ENCODE data around the gene PPM1A. TPM values are rescaled to one million over a fixed set of nuclear protein-coding genes. Genes with fewer than 3 reads are reported as not detected.

The PPM1A gene
- total RNA-seq, 1 experiment from 2014 or later, result 41.7 TPM

DNA sequence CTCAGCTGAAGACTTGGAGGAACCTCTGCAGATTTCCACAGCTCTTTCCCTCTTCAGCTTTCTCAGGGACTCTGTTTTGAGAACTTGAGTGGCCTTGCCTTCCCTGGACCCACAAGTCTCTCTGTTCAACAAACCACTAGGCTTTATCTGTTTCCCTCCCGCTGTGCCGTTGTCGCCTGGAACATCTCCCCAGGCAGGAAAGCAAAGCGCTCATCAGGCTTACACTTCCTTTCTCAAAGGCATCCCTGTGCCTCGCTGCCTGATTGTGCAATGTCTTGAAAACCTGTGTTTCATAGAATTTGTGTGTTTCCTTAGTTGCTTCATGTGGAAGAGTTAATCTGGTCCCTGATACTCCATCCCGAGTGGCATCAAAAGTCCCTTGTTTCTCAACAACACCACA lies 64.1 kb downstream of the PPM1A start:
- no peak overlapping the region for H4K91ac ChIP-seq (ENCODE audit: insufficient read length, low read depth, low read length)
- H3K27me3 Mint-ChIP-seq (ENCODE audit: low read depth), result no peaks in the 10 kb centered on the region
- H3T11ph ChIP-seq (ENCODE audit: low read length), result no peak overlapping the region
- no peak overlapping the region for H3K56ac ChIP-seq (ENCODE audit: insufficient read length, low read depth, low read length)
- H3K23me2 ChIP-seq (ENCODE audit: insufficient read length, low read depth, low read length, poor library complexity, severe bottlenecking), result no peaks in the 10 kb centered on the region
- no peak overlapping the region for H2AFZ ChIP-seq (ENCODE audit: low read length)
- H3K27ac ChIP-seq (ENCODE audit: insufficient read length, low read depth, low read length), result no peak overlapping the region
- no peak overlapping the region for H2BK12ac ChIP-seq (ENCODE audit: insufficient read length, low read depth, low read length)
- H3K4me1 ChIP-seq (ENCODE audit: insufficient read depth, low read length), result peaks cover 24% of the 10 kb centered on the region
- TF ChIP-seq, protein P1, sequence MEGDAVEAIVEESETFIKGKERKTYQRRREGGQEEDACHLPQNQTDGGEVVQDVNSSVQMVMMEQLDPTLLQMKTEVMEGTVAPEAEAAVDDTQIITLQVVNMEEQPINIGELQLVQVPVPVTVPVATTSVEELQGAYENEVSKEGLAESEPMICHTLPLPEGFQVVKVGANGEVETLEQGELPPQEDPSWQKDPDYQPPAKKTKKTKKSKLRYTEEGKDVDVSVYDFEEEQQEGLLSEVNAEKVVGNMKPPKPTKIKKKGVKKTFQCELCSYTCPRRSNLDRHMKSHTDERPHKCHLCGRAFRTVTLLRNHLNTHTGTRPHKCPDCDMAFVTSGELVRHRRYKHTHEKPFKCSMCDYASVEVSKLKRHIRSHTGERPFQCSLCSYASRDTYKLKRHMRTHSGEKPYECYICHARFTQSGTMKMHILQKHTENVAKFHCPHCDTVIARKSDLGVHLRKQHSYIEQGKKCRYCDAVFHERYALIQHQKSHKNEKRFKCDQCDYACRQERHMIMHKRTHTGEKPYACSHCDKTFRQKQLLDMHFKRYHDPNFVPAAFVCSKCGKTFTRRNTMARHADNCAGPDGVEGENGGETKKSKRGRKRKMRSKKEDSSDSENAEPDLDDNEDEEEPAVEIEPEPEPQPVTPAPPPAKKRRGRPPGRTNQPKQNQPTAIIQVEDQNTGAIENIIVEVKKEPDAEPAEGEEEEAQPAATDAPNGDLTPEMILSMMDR (conservative IDR thresholded peaks at IDR 0.05), result no peak
- H2BK120ac ChIP-seq (ENCODE audit: low read depth, low read length, poor library complexity, severe bottlenecking), result no peak overlapping the region
- peak overlapping the region in 1 of 3 experiments; percentile 37; a peak in 2 of 7 replicates for H3K27ac Mint-ChIP-seq
- H4K5ac ChIP-seq (ENCODE audit: insufficient read length, low read depth, low read length), result no peak overlapping the region
- DNase-seq, result no peak
- H3K23ac ChIP-seq (ENCODE audit: insufficient read length, low read depth, low read length), result no peak overlapping the region
- no peak overlapping the region for H3K9ac ChIP-seq (ENCODE audit: extremely low read depth, insufficient read length, low read length)
- H2BK15ac ChIP-seq (ENCODE audit: low read depth, low read length), result no peak overlapping the region
- H4K8ac ChIP-seq (replicated peaks; ENCODE audit: insufficient read length, low read depth, low read length), result no peak overlapping the region
- no peak overlapping the region for H3K4me2 ChIP-seq (ENCODE audit: insufficient read depth, insufficient read length, low read length)
- no peak overlapping the region for H3K4ac ChIP-seq (ENCODE audit: low read depth, low read length)
- H2AK5ac ChIP-seq (ENCODE audit: insufficient read length, low read length), result no peak overlapping the region
- no peaks in the 10 kb centered on the region for H3K36me3 Mint-ChIP-seq (ENCODE audit: insufficient read depth in 1 of 3, low read depth in 3 of 3)
- H4K20me1 ChIP-seq (ENCODE audit: control insufficient read depth, insufficient read depth, insufficient read length), result no peaks in the 10 kb centered on the region
- H3K18ac ChIP-seq (ENCODE audit: insufficient read length, low read depth, low read length), result no peak overlapping the region
- no peak overlapping the region for H2BK5ac ChIP-seq (ENCODE audit: insufficient read length, low read length)
- no peaks in the 10 kb centered on the region for H3K27me3 ChIP-seq (ENCODE audit: insufficient read depth, low read length)
- no peaks in the 10 kb centered on the region for H3K9me3 ChIP-seq (ENCODE audit: control insufficient read depth, low read depth, low read length)
- no peak overlapping the region for H2BK20ac ChIP-seq (ENCODE audit: low read depth, low read length, poor library complexity, severe bottlenecking)
- no peaks in the 10 kb centered on the region for H3K79me2 ChIP-seq (ENCODE audit: insufficient read depth, low read length)
- no peaks in the 10 kb centered on the region for H3K79me1 ChIP-seq (ENCODE audit: insufficient read depth, low read depth, low read length, poor library complexity, severe bottlenecking)
- 0 out of 2 replicates have a peak overlapping the region, but pooled peaks have one; percentile 64 for H3K14ac ChIP-seq (ENCODE audit: insufficient read depth, low read length)
- WGBS (ENCODE audit: extremely low coverage, insufficient read length, low lambda C conversion rate), result no CpG with 5 or more reads among the region's 6 CpGs
- no peaks in the 10 kb centered on the region for H3K9me3 Mint-ChIP-seq
- peaks cover 42 to 51% of the 10 kb centered on the region in 2 experiments for H3K4me1 Mint-ChIP-seq
- H3K4me3 Mint-ChIP-seq, result no peak overlapping the region

All from H9 (cell line).